Measurements from ENCODE around the gene ATXN1L.

The ATXN1L gene, protein sequence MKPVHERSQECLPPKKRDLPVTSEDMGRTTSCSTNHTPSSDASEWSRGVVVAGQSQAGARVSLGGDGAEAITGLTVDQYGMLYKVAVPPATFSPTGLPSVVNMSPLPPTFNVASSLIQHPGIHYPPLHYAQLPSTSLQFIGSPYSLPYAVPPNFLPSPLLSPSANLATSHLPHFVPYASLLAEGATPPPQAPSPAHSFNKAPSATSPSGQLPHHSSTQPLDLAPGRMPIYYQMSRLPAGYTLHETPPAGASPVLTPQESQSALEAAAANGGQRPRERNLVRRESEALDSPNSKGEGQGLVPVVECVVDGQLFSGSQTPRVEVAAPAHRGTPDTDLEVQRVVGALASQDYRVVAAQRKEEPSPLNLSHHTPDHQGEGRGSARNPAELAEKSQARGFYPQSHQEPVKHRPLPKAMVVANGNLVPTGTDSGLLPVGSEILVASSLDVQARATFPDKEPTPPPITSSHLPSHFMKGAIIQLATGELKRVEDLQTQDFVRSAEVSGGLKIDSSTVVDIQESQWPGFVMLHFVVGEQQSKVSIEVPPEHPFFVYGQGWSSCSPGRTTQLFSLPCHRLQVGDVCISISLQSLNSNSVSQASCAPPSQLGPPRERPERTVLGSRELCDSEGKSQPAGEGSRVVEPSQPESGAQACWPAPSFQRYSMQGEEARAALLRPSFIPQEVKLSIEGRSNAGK

GRCh38 chr16:71845639-71846430, at the start of gene ATXN1L:
Gene ATXN1L, plus strand, starts transcription at chr16:71845976. Its CDS starts 3,765 bp downstream, at chr16:71849741.
- H3K27ac ChIP-seq = peak within 1 kb of the TSS; percentile 69; the same call in 1 of the 2 replicates
- TF ChIP-seq CTCF (conservative IDR thresholded peaks at IDR 0.05) = no peak

DNA sequence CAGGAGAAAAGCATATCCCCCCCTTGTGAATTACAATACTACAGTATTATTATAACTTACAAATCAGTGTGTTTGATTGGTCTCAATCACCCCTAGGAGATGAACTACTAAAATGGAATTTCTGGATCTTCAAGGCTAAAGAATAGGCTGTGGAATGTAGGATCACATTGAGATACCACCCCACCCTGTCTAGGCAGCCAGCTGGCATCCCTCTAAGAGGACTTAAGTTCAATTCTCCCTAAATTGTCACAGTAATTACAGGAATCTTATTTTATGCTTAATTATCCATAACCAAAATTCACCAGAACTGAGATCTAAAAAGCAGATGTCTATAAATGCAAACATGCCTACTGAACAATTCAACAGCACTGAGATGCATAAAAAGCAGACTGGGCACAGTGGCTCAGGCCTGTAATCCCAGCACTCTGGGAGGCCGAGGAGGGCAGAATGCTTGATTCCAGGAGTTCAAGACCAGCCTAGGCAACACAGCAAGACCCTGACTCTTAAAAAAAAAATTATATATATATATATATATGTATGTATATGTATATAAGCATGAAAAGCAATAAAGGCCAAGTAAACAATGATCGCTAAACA, 49.2 kb upstream of the ATXN1L start:
- no peak overlapping the region for H3K27ac ChIP-seq
- TF ChIP-seq CTCF (conservative IDR thresholded peaks at IDR 0.05) = no peak

GRCh38 chr16:71803305-71803690, 42.5 kb upstream of the ATXN1L start:
- no peak overlapping the region for H3K27ac ChIP-seq
- no peak for TF ChIP-seq CTCF (conservative IDR thresholded peaks at IDR 0.05)

DNA sequence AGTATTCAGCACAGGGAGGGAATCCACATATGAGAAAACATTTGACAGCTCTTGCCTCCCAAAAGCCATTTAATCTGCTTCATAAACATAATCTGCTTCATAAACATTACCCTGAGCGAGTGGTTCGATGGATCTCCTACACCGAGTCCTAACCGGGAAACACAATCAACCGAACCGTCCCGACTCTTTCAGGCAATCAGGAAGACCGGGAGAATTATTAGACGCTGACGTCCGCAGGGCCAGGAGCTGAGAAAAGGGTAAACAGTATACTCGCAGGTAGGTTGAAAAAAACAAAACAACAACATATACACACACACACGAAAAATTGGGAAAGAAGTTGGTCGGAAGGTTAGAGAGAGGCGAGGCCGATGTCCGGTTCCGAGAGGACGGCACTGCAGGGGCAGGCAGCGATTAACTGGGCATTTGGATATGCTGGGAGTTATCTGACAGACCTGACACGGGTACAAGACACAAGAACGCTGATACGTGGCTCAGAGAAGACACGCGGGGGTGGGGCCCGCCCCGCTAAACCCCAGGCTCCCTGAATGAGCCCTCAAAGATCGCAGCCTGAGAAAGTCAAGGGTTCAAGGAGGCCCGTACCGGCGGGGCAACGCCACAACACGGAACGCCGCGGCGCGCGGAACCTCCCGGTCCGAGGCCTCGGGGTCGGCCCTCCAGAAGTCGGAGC, 37.7 kb upstream of the ATXN1L start:
- no peak for TF ChIP-seq CTCF (conservative IDR thresholded peaks at IDR 0.05)
- peak overlapping the region; percentile 89 for H3K27ac ChIP-seq

- no peak for TF ChIP-seq CTCF (conservative IDR thresholded peaks at IDR 0.05)
- H3K27ac ChIP-seq = peak within 1 kb of the TSS; percentile 89
Measured at GRCh38 chr16:71808593-71809459, 37.0 kb upstream of the ATXN1L start, which contains the start of gene AP1G1. Gene AP1G1, minus strand, starts transcription at chr16:71808834. Its CDS starts 19,355 bp downstream, at chr16:71789479.

DNA sequence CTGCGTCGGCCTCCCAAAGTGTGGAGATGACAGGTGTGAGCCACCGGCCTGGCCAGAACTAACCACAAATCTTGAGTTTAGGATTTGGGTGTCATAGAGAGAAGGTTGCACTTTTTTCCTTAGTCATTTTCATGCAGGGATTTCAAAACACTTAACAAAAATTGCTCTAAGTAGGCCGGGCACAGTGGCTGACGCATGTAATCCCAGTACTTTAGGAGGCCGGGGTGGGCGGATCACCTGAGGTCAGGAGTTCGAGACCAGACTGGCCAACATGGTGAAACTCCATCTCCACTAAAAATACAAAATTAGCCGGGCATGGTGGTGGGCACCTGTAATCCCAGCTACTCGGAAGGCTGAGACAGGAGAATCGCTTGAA, 35.6 kb upstream of the ATXN1L start:
- peak overlapping the region; percentile 89 for H3K27ac ChIP-seq
